HG02588 (cell line): ENCODE measurements around the gene CDS2.
"Not testable (repeated sequence)": the region's sequence is repeated elsewhere in the genome, so short reads cannot be mapped to it uniquely, and the experiment has no call there.

Source experiments
- ATAC-seq: cut with Tn5 transposase; IDR thresholded peaks from one replicate; pipeline ENCODE4 v1.9.1; 2021; ENCODE audit warnings: mild to moderate bottlenecking, moderate library complexity; ENCODE audit not compliant: unreplicated experiment

The CDS2 gene

DNA sequence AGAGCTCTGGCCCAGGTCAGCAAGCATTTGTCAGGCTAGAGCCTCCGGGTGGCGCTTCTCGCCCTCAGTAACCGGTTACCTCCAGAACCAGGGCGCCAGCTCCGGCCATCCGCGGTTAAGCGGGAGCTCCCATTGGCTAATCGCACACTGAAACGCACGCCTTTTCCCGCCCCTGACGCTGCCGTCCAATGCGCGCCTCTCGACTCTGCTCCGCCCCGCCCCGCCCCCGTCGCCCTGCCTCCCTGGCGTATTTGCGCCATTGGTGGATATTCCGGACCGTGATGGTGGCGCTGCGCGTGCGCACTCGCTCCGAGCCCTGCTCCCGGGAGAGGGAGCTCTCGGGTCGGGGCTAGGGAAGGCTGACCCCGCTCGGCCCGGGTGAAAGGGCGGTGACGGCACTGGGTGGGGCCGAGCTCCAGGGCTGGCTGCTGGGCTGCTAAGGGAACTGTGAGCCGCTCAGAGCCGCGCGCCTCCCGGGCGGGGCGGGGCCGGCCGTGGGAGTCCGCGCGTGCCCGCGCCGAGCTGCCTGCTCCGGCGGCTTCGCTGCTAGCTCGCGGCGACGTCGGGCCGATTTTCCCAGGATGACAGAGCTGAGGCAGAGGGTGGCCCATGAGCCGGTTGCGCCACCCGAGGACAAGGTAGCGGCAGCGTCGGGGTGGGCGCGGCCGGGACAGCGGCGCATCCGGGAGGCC lies at the start of gene CDS2:
Gene CDS2, plus strand, starts transcription at position 497 of the 692 bp plus-strand sequence. Its CDS starts 85 bp downstream, at position 582.
- peak; percentile 92 for ATAC-seq

GRCh38 chr20:5077761-5078387 lies 48.9 kb upstream of the CDS2 start:
- ATAC-seq = no peak

DNA sequence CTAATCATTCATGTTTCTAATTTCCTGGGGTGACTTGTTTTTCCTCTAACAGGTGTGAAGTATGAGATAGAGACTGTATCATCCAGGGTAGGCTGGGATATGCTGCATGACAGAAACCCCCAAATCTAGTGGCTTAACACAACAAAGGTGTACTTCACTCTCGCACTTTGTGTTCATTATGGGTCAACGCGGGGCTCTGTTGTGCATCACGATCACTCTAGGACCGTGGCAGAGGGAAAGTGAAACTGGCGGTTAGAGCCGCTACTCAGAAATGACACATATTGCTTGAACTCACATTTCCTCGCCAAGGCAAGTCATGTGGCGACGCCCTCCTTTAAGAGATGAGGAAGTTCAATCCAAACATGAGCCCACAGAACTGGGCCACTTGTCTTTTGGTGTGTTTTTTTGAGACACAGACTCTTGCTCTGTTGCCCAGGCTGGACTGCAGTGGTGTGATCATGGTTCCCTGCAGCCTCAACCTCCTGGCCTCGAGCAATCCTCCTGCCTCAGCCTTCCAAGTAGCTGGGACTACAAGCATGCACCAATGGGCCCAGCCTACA lies 48.3 kb upstream of the CDS2 start:
- ATAC-seq = peak; percentile 96

DNA sequence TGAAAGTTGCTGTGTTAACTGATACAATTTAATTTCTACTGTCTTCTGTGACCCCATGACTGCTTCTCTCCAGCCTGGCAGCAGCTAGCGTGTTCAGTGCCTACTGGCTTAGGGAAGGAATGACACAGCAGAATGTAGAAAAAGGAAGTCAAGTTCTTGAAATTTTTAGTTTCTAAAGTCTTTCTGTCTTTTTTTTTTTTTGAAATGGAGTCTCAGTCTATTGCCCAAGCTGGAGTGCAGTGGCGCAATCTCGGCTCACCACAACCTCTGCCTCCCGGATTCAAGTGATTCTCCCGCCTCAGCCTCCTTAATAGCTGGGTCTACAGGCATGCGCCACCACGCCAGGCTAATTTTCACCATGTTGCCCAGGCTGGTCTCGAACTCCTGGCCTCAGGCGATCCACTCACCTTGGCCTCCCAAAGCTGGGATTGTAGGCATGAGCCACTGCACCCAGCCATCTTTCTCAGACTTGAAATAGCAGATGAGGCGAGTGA lies 46.4 kb upstream of the CDS2 start:
- no peak for ATAC-seq

GRCh38 chr20:5085380-5085779 lies 41.4 kb upstream of the CDS2 start:
- no peak for ATAC-seq

- no peak for ATAC-seq
Observed at GRCh38 chr20:5088688-5089087, 38.1 kb upstream of the CDS2 start.

- no peak for ATAC-seq
Observed at GRCh38 chr20:5090191-5090590, 36.6 kb upstream of the CDS2 start.

GRCh38 chr20:5091902-5092301 lies 34.9 kb upstream of the CDS2 start:
- ATAC-seq = no peak

- ATAC-seq = no peak
Observed at GRCh38 chr20:5092765-5093339, 34.0 kb upstream of the CDS2 start.

DNA sequence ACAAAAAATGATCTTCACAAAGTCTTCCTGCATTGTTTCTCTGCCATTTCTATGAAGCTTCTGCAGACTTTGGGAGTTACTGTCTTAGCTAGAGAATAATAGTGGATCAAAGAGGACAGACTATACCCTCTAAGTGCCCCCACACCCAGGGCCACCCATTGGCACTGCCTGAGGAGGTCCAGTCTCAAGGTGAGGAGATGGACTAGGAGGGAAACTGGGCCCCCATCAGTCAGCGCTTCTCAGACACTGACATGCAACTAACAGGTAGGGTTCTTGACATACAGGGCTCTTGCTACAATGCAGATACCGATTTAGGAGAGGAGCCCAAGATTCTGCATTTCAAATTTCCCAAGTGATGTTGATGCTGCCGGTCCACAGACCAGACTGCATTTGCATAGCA lies 31.4 kb upstream of the CDS2 start:
- ATAC-seq = no peak

DNA sequence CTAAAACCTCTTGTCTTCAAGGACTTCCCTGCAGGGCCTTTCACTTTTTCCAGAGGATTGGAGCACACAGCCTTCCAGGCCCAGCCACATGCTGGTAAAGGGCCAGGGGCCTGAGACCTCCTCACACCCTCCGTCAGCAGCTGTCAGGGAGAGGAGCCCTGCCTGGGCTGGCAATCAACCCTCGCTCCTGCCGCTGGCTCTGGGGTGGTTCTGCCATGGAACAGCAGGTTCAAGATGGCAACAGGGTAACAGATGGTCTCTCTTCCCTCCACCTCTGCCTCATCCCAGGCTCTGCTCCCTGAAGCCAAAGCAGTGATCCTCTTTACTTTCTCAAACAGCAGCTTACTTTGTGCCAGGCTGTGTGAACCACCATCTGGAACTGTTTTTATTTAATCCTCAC lies 30.9 kb upstream of the CDS2 start:
- ATAC-seq = no peak

DNA sequence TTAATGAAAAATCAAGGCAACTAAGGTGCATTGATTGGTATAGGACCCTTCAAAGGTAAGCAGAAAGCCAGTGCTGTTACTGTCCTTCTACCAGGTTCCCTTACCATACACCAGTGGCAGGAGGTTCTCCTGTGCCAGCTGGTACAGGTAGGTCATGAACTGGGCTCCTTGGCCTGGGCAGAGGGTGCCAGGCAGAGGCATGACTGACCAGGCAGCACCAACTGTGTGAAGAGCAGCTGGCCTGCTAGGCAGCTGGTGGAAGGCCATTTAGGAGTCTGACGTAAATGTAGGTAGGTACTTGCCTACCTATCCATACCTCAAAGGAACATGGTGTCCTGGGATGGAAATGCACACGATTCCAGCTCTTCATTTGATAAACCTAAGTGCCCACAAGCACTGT lies 30.3 kb upstream of the CDS2 start:
- no peak for ATAC-seq

DNA sequence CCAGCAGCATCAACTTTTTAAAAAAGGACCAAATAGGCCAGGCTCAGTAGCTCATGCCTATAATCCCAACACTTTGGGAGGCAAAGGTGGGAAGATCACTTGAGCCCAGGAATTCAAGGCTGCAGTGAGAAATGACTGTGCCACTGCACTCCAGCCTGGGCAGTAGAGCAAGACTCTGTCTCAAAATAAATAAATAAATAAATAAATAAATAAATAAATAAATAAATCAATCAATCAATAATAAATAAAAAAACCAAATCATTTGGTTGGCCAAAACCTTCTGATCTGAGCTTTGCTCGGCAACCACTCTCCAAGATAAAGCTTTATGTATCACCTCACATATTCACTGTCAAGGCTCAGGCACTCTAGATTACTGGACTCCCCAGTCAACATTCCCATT lies 27.8 kb upstream of the CDS2 start:
- ATAC-seq = not testable (repeated sequence)

- ATAC-seq = not testable (repeated sequence)
Observed at GRCh38 chr20:5099909-5100308, 26.9 kb upstream of the CDS2 start.

GRCh38 chr20:5100684-5101347 lies 26.0 kb upstream of the CDS2 start:
- ATAC-seq = no peak

DNA sequence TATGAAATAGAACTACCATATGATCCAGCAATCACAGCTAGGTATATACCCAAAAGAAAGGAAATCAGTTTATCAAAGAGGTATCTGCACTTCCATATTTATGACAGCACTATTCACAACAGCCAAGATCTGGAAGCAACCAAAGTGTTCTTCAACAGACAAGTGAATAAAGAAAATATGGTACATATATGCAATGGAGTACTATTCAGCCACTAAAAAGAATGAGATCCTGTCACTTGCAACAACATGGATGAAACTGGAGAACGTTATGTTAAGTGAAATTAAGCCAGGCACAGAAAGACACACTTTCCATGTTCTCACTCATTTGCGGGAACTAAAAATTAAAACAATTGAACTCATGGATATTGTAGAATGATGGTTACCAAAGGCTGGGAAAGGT lies 22.3 kb upstream of the CDS2 start:
- ATAC-seq = no peak

DNA sequence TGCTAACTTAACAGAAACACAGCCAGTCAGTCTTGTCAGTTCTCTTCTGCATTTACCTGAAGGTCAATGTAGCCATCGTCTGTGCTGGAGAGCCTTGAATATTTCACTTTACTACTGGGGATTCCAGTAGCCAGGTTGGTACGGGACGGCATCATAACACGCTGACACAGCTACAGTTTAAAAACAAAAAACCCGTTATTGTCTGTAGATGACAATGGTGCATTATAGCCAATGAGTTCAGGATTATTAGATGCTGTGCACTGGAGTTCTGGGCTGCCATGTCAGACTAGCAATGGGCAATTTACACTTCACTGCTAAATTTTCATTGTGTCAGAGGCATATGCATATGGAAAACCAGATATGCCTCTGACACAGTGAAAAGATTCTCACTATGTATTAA lies 17.5 kb upstream of the CDS2 start:
- ATAC-seq = no peak

- no peak for ATAC-seq
Observed at GRCh38 chr20:5113615-5113986, 13.2 kb upstream of the CDS2 start.

DNA sequence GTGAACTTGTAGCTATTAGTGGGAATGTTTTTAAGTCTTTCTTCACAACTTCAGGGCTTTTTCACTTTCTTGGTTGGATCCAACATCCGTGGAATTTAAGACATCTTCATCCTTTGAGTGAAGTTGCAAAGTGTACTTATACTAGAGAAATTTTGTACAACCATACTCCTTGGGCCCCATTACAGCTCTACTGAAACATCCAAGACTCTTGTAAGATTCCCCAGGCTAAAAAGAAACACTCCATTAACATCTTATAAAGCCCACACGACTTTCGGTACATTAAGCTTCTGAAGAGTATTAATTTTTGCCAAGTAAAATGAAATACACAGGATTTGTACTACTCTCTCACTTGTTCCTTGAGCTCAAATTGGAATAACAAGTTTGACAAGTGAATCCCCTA lies 12.4 kb upstream of the CDS2 start:
- no peak for ATAC-seq

GRCh38 chr20:5116875-5117274 lies 9.9 kb upstream of the CDS2 start:
- no peak for ATAC-seq
